IPS-11a (cell line): Measurements from ENCODE around the gene HOXD11.
A peak's percentile ranks its signal among the peaks of the same experiment; 100 is the strongest.

ENCODE experiments used
- H3K4me3 ChIP-seq: one replicate; pipeline ENCODE4 v1.5.1; 2013; ENCODE audit warnings: low read depth, low read length, control low read depth

Gene HOXD11

DNA sequence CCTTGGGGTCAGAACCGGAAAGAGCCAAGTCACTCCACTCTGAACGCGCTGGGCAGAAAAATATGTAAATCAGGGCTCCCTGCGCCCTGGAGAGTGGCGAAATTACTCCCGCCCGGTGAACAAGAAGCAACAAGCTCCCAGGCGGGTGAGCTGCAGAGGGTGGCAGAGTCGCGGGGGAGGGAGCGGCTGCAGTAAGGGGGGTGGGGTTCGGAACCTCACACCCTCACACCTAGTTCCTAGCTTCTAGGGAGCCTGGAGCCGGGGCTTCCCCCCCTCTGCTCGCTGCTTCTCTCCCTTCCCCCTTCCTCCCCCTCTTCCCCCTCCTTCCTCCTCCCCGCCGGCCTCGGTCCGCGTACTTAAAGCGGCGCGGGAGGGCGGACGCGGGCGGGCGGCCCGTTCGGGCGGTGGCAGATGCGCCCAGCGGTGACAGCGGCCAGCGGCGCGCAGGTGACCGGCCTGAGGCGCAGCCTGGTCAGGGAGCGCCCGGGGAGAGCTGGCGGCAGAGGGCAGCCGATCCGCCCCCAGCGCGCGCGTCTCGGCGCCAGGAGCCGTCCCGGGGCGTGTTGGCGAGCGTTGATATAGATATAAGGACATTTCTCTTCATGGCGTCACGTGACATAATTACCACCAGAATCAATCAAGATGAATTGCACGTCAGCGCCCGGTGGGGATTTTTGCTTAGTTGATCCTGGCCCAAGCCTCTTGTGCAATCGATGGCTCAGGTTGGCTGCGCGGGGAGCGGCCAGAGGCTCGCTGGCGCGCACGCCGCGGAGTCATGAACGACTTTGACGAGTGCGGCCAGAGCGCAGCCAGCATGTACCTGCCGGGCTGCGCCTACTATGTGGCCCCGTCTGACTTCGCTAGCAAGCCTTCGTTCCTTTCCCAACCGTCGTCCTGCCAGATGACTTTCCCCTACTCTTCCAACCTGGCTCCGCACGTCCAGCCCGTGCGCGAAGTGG is at the start of gene HOXD11:
Gene HOXD11, plus strand, starts transcription at position 700 of the 959 bp plus-strand sequence. Its CDS starts 76 bp downstream, at position 776.
- H3K4me3 ChIP-seq = peak within 1 kb of the TSS; percentile 1

DNA sequence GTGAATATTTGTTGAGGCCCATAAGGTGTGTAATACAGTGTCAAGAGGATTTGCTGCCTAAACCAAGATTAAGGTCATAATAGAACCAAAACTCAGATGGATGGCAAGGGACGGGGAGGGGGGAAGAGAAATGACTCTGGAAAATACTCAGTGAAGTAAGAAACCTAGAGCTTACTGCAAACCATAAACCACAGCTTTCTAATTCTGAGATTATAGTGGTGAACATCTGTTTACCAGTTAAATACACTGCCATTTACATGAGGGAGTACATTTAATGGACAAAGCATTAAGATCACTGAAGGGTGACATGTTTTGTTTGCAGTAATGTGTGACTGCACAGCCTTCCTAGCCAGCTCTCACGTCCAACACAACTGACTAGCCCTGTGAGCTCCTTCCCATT is 43.1 kb upstream of the HOXD11 start:
- no peak overlapping the region for H3K4me3 ChIP-seq

DNA sequence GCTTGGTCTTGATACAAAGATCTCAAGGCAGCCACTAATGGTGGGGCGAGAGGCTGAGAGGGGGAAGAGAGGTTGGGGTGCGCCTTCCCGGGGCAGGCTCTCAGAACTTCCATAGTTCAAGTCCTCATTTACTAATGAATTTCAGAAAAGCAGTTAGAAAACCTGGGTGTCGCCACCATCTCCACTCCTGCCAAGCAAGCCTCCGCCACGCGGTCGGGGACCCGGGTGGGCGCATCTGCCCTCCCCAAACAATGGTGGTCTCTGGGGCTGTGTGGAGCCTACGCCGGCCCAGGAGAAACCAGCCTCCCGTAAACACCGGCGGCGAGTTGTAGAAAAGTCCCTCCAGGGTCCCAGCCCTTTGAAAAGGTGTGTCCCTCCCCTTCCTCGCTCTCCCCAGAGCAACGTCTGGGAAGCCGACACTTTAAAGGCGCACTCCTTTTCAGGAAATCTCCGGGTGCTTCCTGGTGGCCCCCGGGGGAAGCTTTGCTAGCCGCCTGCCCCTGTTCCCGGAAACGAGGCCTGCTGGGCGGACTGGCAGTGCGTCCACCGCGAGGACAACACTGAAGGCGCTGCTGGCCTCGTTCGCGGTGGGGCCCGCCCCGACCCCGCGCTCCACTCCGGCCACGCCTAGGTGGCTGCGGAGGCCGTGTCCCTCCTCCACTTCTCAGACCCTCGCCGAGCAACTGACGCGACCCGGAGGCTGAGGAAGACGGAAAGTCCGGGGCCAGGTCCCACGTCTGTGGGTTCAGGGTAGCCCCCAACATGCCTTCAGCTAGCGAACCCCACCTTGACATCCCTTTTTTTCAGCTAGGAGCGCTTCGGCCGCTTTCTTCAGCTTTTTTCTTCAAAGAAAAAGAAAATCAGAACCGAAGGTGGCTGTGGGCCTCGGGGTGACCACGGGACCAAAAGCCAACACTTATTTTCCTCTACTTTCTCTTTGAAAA is 40.2 kb upstream of the HOXD11 start:
- H3K4me3 ChIP-seq = no peak overlapping the region

DNA sequence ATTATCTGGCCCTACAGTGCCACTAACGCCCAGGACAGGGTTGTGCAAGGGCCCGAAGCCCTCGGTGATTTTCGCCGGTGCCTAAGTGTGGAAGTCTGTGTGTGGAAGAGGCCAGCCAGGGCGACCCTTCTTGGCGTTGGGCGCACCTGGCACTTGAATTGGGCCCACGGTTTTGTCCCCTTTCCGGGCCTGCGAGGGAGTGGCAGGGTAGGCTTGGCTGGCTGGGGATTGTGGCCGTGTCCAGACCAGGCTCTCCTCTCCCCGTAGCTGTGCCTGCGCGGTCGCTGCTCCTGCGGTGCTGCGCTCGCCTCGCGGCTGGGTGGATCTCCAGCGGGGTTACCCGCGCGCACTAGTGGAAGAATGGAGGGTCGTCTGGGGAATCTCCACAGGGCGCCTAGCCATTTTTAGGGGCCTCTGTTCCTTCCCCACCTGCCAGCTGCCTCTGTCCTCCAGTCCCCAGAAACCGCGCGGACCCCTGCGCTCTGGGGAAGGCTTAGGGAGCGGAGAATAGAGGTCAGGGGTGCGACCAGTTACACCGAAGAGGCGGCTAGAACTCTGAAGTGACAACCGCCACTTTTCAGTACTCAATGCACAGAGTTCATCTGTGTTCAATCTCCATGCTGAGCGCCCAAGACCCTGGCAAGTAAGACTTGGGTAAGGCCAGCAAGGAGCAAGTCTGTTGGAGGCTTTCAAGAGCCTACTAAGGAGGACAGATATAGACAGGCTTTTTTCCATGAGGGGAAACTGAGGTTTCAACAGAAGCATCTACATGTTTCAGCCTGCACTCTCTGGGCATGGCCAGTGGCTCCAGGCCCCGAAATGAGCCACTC is 39.3 kb upstream of the HOXD11 start:
- H3K4me3 ChIP-seq = no peak overlapping the region

DNA sequence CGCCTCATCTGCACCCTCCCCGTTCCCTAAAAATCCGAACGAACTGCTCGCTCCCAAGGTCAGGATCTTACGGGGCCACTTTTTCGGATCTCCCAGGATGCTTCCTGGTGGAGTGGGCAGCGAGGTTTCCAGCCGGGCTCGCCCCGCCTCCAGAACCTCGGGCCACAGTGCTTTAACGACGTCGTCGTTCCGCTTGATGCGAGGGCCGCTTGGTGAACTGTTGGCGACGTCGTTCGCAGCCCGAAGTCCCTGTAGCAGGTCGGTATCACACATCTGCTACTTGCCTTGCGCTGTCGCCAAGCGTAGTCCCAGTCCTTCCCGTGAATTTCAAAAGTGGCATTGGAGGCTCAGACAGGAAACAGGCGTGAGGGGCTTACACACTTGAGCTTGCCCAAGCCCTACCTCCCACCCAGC is 38.7 kb upstream of the HOXD11 start:
- H3K4me3 ChIP-seq = no peak overlapping the region

DNA sequence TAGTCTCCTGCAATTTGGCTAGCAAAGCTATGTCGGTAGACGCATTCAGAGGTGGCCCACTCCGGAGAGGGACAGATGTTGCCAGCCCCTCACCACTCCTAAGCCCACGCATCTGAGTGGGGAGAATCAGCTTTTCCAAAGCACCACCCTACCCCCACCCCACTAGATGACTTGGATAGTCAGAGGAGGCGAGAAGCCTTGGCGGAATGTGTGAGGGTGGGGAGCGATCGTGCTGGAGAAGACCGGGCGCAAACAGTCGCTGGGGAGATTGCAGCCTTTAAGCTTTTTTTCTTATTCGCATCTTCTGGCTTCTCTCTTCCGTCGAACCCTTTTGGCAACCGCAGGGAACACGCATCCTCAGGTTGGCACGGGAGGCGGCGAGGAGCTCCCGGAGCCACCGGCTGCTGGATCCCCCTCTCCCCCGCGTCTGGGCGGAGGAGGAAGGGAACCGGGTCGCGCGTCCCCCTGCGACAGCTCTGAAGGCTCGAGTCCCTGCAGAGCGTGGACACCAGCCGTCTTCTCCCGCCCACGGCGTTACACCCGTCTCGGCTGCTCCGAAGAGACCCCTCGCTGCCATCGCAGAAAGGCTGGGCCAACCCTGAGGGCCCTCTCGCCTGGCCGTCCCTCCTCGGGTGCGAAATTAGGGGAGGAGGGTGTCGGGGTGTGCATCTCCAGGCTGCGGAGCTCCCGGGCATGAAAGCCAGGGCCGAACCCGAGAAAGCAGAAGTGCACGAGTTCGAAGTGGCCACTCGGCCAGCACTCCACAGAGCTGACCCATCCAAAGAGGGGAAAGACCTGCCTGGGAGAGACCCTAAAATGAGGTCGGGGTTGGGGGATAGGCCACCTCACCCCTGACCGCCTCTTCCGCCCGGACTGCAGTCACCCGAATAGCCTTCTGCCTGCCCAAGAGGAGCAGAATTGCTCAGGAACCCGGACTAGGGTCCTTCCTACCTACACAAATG is 35.5 kb upstream of the HOXD11 start:
- no peak overlapping the region for H3K4me3 ChIP-seq

DNA sequence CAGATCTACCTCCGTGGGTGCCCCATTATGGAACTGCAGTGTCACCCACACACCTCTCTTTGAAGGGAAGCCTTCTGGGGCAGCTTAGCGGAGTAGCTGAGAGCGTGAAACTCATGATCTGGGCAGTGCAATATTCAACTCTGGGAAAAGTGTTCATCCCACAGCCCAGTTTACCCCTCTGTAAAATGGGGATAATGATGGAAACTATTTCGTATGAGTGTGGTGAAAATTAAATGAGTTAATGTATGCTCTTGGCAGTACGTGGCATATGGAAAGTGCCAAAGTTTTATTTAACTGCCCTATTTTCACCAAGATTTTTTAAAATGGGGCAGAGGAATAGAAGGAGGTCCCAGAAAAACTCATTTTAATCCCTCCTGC is 34.8 kb upstream of the HOXD11 start:
- no peak overlapping the region for H3K4me3 ChIP-seq

DNA sequence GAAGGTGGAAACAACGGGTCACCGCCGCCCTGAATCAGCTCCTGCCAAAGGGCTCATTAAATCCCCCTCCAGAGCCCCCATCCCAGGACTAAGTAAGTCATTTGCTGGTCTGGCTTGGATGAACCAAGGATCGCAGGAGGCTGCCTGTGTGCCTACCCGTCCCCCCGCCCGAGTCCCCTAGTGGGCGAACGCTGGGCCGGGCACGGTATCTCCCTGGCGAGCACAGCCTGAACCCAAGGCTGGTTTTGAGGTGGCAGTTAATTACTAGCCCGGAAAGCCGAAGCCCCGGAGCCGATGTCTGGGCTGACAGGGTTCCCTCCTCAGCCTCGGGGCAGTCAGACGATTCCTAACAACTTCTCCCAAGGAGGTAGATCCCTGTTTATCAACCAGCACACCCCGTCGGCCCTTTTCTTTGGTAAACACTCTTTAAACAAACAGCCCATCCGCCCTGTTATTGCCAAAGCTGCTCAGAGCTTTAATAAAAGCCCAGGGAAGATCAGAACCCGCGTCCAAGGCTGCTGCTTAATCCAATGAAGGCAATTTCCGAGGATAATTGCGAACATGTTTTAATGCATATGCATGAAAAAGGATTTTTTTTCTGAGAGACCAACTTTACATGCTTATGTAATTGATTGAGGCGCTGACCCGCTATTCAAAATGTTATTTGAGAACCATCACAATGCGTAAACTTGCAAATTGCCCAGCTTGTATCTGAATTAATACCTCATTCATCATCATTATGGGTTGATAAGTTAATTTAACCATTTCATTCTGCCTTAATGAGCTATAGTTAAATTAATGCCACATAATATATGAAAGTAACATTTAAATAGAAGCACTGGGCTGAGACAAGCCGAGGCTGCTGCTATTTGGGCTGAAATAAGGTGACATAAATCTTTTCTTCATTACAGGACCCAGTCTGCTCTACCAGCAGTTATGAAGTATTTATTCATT is 33.9 kb upstream of the HOXD11 start:
- no peak overlapping the region for H3K4me3 ChIP-seq

DNA sequence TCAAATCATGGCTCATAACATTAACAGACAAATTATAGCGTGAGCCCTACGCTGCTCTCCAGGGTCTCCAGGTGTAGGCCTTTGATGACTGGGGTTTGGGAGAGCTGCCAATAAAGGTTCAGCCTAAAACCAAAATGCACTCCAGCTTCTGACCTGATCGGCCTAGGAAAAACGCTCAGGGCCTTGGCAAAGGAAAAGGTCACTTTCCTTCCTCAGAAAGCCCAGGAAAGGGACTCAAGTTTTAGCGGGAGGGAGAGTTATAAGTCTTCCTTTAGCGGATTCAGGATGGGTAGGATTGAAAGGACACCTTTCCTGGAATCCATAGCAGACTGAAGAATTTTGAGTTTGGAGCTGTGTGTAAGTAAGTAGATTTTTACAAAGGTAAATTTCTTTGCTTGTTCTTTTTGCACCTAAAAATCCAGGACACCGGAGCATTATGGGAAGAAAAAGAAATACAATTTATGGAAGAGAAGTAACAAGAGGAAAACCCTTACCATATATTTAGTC is 32.1 kb upstream of the HOXD11 start:
- H3K4me3 ChIP-seq = no peak overlapping the region

DNA sequence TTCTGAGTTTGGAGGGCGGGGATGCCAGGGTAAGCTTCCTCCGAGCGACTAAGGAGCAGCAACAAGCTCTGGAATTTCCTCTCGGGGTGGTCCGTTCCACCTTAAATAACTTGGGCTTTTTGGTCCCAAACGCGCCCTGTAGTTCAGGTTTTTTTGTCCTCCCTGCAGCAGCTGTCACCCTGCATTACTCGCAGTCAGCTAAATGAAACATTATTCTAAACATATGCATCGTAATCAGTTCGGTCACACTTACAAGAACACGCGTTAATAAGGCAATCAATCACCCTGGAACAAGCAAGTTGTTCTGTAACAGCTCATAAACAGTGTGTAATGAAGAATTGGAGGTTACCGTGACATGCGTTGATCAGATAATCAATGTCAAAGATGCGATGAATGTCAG is 31.6 kb upstream of the HOXD11 start:
- H3K4me3 ChIP-seq = no peak overlapping the region

DNA sequence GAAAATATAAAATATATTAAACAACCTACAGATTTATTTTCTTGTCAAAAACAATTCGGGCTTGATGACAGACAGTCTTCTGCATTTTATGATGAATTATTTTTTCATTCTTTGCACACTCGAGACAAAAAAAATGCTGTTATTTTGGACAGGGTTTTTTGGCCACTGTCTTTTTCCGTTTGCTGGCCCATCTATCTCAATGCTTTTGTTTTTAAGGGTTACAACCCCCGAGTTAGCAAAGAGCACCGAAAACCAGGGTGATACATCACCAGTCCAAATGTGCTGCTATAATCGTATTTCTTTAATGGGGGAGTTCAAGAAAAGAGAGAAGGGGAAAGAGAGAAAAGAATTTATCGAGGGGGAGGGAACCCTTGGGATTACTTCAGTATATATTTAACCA is 31.0 kb upstream of the HOXD11 start:
- H3K4me3 ChIP-seq = no peak overlapping the region

DNA sequence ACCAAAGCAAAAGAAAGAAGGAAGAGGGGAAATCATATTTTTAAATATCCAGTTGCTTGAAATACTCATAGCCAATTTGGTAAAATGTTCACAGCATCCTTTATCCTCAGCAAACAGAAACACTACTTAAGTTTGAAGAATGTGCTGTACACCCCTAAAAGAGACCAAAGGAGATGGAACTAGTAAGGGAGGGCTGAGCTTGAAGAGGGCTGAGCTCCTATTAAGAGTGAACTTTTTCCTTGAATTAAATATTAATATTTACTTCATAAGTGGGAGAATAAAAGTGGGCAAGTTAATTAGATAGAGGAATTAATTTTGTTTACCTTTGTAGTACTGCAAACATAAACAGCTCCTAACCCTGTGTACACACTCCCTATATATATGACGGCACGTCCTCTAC is 30.3 kb upstream of the HOXD11 start:
- no peak overlapping the region for H3K4me3 ChIP-seq

DNA sequence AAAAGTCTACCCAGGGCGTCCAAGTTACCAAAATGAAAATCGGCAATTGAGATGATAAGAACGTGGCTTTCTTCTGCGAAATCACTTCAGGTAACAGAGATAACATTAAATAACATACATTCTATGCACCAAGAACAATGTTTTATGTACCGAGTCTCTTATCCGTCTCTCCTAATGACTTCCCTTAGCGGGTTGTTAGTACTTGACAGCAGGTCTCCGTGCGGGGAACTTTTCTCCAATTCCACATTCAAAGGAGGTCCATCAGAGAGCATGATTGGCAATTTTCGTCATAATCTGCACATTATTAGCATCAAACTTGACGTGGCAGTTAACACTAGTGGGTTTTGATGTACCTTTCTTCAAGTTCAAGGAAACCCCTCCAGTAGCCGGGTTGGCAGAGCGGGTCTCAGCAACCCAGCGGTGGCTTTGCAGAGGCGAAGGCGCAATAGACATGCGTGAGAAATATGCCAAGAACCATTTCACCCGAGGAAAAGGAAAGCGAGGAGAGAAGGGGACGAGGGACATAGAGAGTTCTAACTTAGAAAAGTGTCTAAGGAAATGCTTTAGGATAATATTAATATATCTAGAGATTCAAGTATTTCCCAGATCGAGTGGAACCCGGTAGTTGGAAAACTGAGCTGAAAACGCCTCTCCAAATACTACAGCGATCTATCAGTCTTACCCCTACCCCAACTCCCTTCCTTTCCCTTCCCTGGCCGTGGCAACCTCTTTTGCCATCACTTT is 28.4 kb upstream of the HOXD11 start:
- peak overlapping the region; percentile 20 for H3K4me3 ChIP-seq

DNA sequence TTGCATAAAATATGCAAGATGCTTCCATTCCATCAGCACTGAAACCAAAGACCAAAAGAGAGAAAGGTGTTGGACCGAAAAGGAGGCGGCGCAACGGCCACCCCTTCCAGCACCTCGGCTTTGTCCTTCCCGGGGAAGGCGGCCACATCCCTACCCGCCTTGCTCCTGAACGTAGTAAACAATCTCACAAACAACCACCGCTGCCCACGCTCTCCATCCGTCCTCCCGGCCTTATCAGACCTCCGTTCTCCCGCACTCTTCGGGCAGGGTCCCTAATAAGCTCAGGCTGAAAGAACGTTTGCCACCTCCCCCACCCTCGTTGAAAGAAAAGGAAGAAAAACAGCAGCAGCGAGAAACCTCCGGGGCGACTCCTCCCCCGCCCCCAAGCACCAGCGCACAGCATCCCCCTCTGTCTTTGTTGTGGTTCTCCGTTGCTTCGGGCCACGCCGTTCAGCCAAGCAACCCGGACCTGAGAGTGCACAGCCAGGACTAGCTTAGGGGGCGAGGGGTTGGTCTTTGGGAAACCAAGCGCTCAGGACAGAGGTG is 27.7 kb upstream of the HOXD11 start:
- peak overlapping the region; percentile 20 for H3K4me3 ChIP-seq

DNA sequence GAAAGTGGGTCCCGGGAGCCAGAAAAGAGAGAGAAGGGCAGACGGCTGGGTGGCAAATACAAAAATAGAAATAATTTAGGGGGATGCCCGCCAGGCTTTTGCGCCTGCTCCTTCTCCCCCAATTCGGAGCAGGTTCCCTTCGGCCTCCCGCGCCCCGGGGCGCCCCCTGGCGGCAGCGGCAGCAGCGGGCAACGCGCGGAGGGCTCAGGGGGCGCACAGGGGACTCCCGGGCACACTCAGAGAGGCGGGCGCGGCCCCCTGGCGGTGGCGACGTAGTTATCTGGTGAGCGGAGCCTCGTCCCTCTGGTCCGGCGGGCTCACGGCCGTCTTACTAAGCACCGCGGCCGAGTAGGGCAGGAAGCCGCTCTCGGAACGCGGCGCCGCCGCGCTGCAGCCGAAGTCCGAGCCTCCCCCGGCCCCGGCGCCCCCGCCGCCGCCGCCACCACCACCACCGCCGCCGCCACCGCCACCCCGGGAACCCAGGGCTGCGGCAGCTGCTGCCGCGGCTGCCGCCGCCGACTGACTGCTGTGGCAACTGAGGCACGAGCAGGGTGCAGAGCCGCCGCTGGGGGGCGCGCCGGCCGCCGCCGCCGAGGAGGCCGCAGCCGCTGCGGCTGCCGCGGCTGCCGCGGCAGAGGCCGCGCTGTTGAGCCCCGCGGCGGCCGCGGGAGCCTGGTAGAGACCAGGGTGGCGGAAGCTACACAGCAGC is 27.1 kb upstream of the HOXD11 start:
- H3K4me3 ChIP-seq = peak overlapping the region; percentile 20

DNA sequence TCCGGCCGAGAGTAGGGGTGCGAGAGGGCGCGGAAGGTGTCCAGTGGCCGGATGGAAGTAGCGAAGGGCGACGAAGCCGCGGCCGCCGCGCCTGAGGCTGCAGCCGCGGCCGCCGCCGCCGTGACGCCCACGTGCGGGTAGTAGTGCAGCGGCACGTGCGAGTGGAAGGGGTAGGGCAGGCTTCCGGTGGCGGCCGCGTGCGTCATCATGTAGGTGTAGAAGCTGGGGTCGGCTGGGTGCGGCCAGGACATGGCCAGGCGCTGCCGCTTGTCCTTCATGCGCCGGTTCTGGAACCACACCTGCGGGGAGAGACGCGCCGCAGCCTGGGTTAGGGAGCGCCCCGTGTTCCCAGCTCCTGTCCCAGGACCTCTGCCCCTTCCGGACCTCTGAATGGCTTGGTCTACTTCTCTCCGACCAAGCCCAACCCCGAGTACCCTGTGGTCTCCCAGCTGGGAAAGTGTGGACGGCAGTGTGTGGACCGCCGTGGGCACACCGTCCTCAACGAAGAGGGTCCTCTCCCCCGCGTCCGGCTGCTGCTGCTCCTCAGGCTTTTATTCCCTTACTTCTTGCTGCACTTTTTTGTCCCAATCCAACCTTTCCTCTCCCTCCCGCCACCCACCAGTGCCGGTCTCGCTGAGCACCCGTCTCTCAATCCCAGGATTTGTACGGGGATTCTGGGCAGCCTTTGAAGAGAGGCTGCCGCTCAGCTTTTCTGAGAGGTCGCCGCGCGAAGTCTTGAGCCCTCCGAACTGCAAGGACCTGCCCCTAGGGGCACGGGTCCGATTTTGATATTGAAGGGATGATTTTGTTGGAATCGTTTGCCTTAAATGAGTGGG is 26.3 kb upstream of the HOXD11 start:
- peak overlapping the region; percentile 20 for H3K4me3 ChIP-seq
